HepG2 (cell line): ENCODE results near the gene CDYL. TPM values are rescaled to one million over a fixed set of nuclear protein-coding genes. Genes with fewer than 3 reads are reported as not detected.

ENCODE experiments used
- NFKB2 ChIP-seq: sonication (generic); formaldehyde crosslinking; IDR thresholded peaks from 2 replicates; pipeline ENCODE4 v1.4.0; 2020; ENCODE audit warnings: missing genetic modification reagents, borderline replicate concordance
- PHF20 ChIP-seq: sonication (generic); formaldehyde crosslinking; IDR thresholded peaks from 2 replicates; pipeline ENCODE4 v1.5.0; 2020; ENCODE audit warnings: mild to moderate bottlenecking, missing genetic modification reagents
- POLR2G ChIP-seq: fragments of 200-400 bp; formaldehyde crosslinking; IDR thresholded peaks from 2 replicates; pipeline ENCODE4 v1.6.1; 2018; ENCODE audit warnings: mild to moderate bottlenecking, low read depth, low read length, moderate library complexity
- YY1 ChIP-seq: IDR thresholded peaks from 2 replicates; pipeline ENCODE4 v1.6.1; 2011; ENCODE audit warnings: low read length, low read depth, moderate library complexity, mild to moderate bottlenecking; ENCODE audit not compliant: insufficient read depth, insufficient replicate concordance
- ZNF331 ChIP-seq: sonication (generic); formaldehyde crosslinking; IDR thresholded peaks from 2 replicates; pipeline ENCODE4 v1.4.0; 2020; ENCODE audit warnings: missing genetic modification reagents
- ZNF431 ChIP-seq: sonication (generic); formaldehyde crosslinking; IDR thresholded peaks from 2 replicates; pipeline ENCODE4 v1.9.0; 2022; ENCODE audit warnings: missing genetic modification reagents, low read depth, mild to moderate bottlenecking, borderline replicate concordance
- ZNF512 ChIP-seq: sonication (generic); formaldehyde crosslinking; IDR thresholded peaks from 2 replicates; pipeline ENCODE4 v1.4.0; 2020; ENCODE audit warnings: mild to moderate bottlenecking, missing genetic modification reagents
- polyA plus RNA-seq, 8 experiments: library from polyadenylated mRNA; depleted of rRNA in 3 of 8; stranded (reverse) in 7 of 8; unstranded in 1 of 8; fragments of >200 nt; fragmentation: Illumina TruSeq in 4 of 8; extraction: Trizol in 4 of 8; gene quantifications; 2 replicates each; pipeline versions ENCODE4 v1.2.1 to v1.2.3, GENCODE V29; 2011 to 2016; ENCODE audit warnings: low read depth in 4 of 8, missing spikeins in 1 of 8, mixed read lengths in 1 of 8; ENCODE audit not compliant: insufficient read depth in 1 of 8
- total RNA-seq, 5 experiments: library from RNA; depleted of rRNA; stranded (reverse); fragments of >200 nt; fragmentation: Illumina TruSeq; extraction: Trizol; gene quantifications; 2 replicates each; pipeline ENCODE4 v1.2.3, GENCODE V29; 2016; ENCODE audit warnings: low read depth in 1 of 5
- TF ChIP-seq, protein P1 (sequence below): IDR thresholded peaks from 2 replicates; pipeline ENCODE4 v1.6.1; 2018; ENCODE audit warnings: missing genetic modification reagents, mild to moderate bottlenecking, missing compliant biosample characterization

The CDYL gene
- total and polyA plus RNA-seq, 2 of the 13 experiments (the other 11 are each of a cell fraction or from before 2014, with no cell fraction given) = 22.8 to 105 TPM

DNA sequence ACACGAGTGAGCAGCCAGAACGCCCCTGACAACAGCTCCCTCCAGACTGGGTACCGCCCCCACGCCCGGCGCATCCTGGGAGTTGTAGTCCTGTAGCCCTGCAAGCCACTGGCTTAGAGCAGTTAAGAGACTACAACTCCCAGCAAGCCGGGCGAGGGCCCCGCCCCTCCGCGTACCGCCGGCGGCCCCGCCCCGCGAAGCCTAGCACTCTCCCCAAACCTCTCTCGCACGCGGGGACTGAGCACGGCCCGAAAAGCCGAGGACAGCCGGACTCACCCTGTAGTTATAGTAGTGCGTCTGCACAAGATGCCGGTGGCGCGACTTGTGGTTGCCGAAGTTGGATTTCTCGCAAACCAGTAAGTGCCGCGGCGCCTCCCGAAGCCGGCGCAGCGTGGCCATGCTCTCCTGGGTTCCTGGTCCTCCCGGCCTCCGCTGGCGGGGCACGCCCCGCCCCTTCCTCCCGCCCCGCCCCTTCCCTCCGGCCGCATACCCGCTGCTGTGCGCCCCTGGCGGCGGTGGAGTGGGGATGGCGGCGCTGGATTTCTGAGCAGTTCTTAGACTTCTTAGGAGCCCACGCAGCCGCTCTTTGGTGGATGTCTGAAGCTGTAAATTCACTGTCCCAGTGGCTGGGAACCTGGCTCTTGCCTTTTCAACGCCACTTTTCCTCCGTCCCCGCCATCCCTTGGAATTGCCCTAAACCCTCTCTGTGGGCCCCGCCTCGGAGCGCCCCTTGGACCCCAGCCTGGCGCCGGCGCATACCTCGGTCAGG lies 227.6 kb downstream of the CDYL start, which contains the start of gene RPP40 (continued):
- TF ChIP-seq NFKB2 (CRISPR knock-in tag) (peak; percentile 98), ZNF512 (CRISPR knock-in tag) (no peak), YY1 (peak; percentile 82), POLR2G (peak; percentile 90; the same call in 1 of the 2 replicates), PHF20 (CRISPR knock-in tag) (peak; percentile 69), ZNF431 (CRISPR knock-in tag) (peak; percentile 60; the same call in 1 of the 2 replicates), ZNF331 (no peak)
- TF ChIP-seq, protein P1, sequence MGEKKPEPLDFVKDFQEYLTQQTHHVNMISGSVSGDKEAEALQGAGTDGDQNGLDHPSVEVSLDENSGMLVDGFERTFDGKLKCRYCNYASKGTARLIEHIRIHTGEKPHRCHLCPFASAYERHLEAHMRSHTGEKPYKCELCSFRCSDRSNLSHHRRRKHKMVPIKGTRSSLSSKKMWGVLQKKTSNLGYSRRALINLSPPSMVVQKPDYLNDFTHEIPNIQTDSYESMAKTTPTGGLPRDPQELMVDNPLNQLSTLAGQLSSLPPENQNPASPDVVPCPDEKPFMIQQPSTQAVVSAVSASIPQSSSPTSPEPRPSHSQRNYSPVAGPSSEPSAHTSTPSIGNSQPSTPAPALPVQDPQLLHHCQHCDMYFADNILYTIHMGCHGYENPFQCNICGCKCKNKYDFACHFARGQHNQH (CRISPR knock-in tag) = peak; percentile 85
- TF ChIP-seq, all 625 proteins: peak for 361
